ENCODE measurements around the gene TRIM59. TPM values are rescaled to one million over a fixed set of nuclear protein-coding genes. Genes with fewer than 3 reads are reported as not detected.

TRIM59 gene
- total RNA-seq, 2 donors from 2014 or later: 32.7 to 33.1 TPM

- Histone ChIP-seq H3K27me3 (ENCODE audit: control insufficient read depth, insufficient read depth, low read length, poor library complexity, severe bottlenecking) (peaks cover 16% of the 10 kb centered on the region), H3K9me3 (ENCODE audit: control insufficient read depth, low read length) (no peaks in the 10 kb centered on the region), H3K27ac (ENCODE audit: low read depth, low read length) (no peak overlapping the region), H3K4me3 (ENCODE audit: low read length) (no peak overlapping the region), H3K4me1 (ENCODE audit: control insufficient read depth, insufficient read depth, low read length) (no peaks in the 10 kb centered on the region), H3K36me3 (ENCODE audit: control insufficient read depth, insufficient read depth, low read length) (no peaks in the 10 kb centered on the region), H3K9ac (ENCODE audit: extremely low read depth, low read length, poor library complexity, severe bottlenecking) (no peak overlapping the region)
- Mint-ChIP-seq H3K4me3 (no peak overlapping the region), H3K36me3 (ENCODE audit: low read depth) (no peaks in the 10 kb centered on the region), H3K9me3 (no peaks in the 10 kb centered on the region), H3K4me1 (peaks cover 6% of the 10 kb centered on the region), H3K27me3 (ENCODE audit: insufficient read depth) (peaks cover 4% of the 10 kb centered on the region), H3K27ac (no peak overlapping the region)
- TF ChIP-seq CTCF (conservative IDR thresholded peaks at IDR 0.05): no peak
- WGBS, 2 experiments (ENCODE audit: insufficient coverage in 1 of 2, insufficient read length in 1 of 2): 90 to 96% methylated on average over 4 to 5 of the region's 5 CpGs
- no peak for DNase-seq
Observed at GRCh38 chr3:160478338-160478737, 28.8 kb upstream of the TRIM59 start.

- Histone ChIP-seq H3K4me1 (ENCODE audit: control insufficient read depth, insufficient read depth, low read length) (no peaks in the 10 kb centered on the region), H3K27ac (ENCODE audit: low read depth, low read length) (no peak overlapping the region), H3K36me3 (ENCODE audit: control insufficient read depth, insufficient read depth, low read length) (no peaks in the 10 kb centered on the region), H3K27me3 (ENCODE audit: control insufficient read depth, insufficient read depth, low read length, poor library complexity, severe bottlenecking) (peaks cover 22% of the 10 kb centered on the region), H3K9ac (ENCODE audit: extremely low read depth, low read length, poor library complexity, severe bottlenecking) (no peak overlapping the region), H3K4me3 (ENCODE audit: low read length) (no peak overlapping the region), H3K9me3 (ENCODE audit: control insufficient read depth, low read length) (no peaks in the 10 kb centered on the region)
- DNase-seq: no peak
- Mint-ChIP-seq H3K27me3 (ENCODE audit: insufficient read depth) (peaks cover 4% of the 10 kb centered on the region), H3K27ac (no peak overlapping the region), H3K9me3 (no peaks in the 10 kb centered on the region), H3K4me3 (no peak overlapping the region), H3K4me1 (peaks cover 6% of the 10 kb centered on the region), H3K36me3 (ENCODE audit: low read depth) (no peaks in the 10 kb centered on the region)
- WGBS, 2 experiments (ENCODE audit: insufficient coverage in 1 of 2, insufficient read length in 1 of 2): 90 to 94% methylated on average over 5 of the region's 5 CpGs
- TF ChIP-seq CTCF (conservative IDR thresholded peaks at IDR 0.05): no peak
Observed at GRCh38 chr3:160477750-160478149, 28.2 kb upstream of the TRIM59 start.

- Histone ChIP-seq H3K9ac (ENCODE audit: extremely low read depth, low read length, poor library complexity, severe bottlenecking) (no peak overlapping the region), H3K9me3 (ENCODE audit: control insufficient read depth, low read length) (peaks cover 14% of the 10 kb centered on the region), H3K4me1 (ENCODE audit: control insufficient read depth, insufficient read depth, low read length) (no peaks in the 10 kb centered on the region), H3K27ac (ENCODE audit: low read depth, low read length) (no peak overlapping the region), H3K27me3 (ENCODE audit: control insufficient read depth, insufficient read depth, low read length, poor library complexity, severe bottlenecking) (peaks cover 31% of the 10 kb centered on the region), H3K36me3 (ENCODE audit: control insufficient read depth, insufficient read depth, low read length) (no peaks in the 10 kb centered on the region), H3K4me3 (ENCODE audit: low read length) (no peak overlapping the region)
- Mint-ChIP-seq H3K27ac (no peak overlapping the region), H3K9me3 (no peaks in the 10 kb centered on the region), H3K36me3 (ENCODE audit: low read depth) (no peaks in the 10 kb centered on the region), H3K27me3 (ENCODE audit: insufficient read depth) (peaks cover 4% of the 10 kb centered on the region), H3K4me3 (no peak overlapping the region), H3K4me1 (peaks cover 6% of the 10 kb centered on the region)
- WGBS, 2 experiments (ENCODE audit: insufficient coverage in 1 of 2, insufficient read length in 1 of 2): 97 to 100% methylated on average over 1 to 2 of the region's 2 CpGs
- TF ChIP-seq CTCF (conservative IDR thresholded peaks at IDR 0.05): no peak
- DNase-seq: no peak
Observed at GRCh38 chr3:160475884-160476283, 26.3 kb upstream of the TRIM59 start.

All from endodermal cell (in vitro differentiated cells).